C4-2B (cell line): ENCODE measurements around the gene MSRB3.

Source experiments
- H3K27ac ChIP-seq: fragments of 450-650 bp; 2 replicates; pipeline ENCODE4 v1.5.1; 2017
- CTCF ChIP-seq: fragments of 450-650 bp; conservative IDR thresholded peaks from 2 replicates; pipeline ENCODE4 v1.5.1; 2017; ENCODE audit warnings: mild to moderate bottlenecking
- ZFX ChIP-seq: fragments of 450-650 bp; IDR thresholded peaks from 2 replicates; pipeline ENCODE4 v1.6.1; 2017

Gene MSRB3

GRCh38 chr12:65458718-65459117 is 180.2 kb downstream of the MSRB3 start:
- H3K27ac ChIP-seq: no peak overlapping the region
- TF ChIP-seq ZFX (no peak), CTCF (no peak)

GRCh38 chr12:65459545-65459944 is 181.1 kb downstream of the MSRB3 start:
- H3K27ac ChIP-seq: no peak overlapping the region
- TF ChIP-seq ZFX (no peak), CTCF (no peak)

GRCh38 chr12:65460063-65460462 is 181.6 kb downstream of the MSRB3 start:
- no peak for TF ChIP-seq ZFX
- TF ChIP-seq CTCF: no peak
- H3K27ac ChIP-seq: no peak overlapping the region

- no peak for TF ChIP-seq ZFX
- no peak for TF ChIP-seq CTCF
- no peak overlapping the region for H3K27ac ChIP-seq
Measured at GRCh38 chr12:65461017-65461416, 182.5 kb downstream of the MSRB3 start.

GRCh38 chr12:65462484-65462883 is 184.0 kb downstream of the MSRB3 start:
- no peak overlapping the region for H3K27ac ChIP-seq
- no peak for TF ChIP-seq ZFX

- TF ChIP-seq CTCF: no peak
- TF ChIP-seq ZFX: no peak
- no peak overlapping the region for H3K27ac ChIP-seq
Measured at GRCh38 chr12:65463082-65463481, 184.6 kb downstream of the MSRB3 start.

- H3K27ac ChIP-seq: no peak overlapping the region
- TF ChIP-seq CTCF: no peak
- TF ChIP-seq ZFX: no peak
Measured at GRCh38 chr12:65463611-65464010, 185.1 kb downstream of the MSRB3 start.

- no peak overlapping the region for H3K27ac ChIP-seq
- TF ChIP-seq ZFX (no peak), CTCF (no peak)
Measured at GRCh38 chr12:65464930-65465329, 186.4 kb downstream of the MSRB3 start.
